GM12801 (cell line): ENCODE results near the gene NDUFA5.

Experiments
- TF ChIP-seq, protein P1 (sequence below): IDR thresholded peaks from one replicate; pipeline ENCODE4 v1.5.1; 2011; ENCODE audit warnings: control low read depth; ENCODE audit not compliant: insufficient read length; ENCODE audit errors: extremely low read depth

Gene NDUFA5

DNA sequence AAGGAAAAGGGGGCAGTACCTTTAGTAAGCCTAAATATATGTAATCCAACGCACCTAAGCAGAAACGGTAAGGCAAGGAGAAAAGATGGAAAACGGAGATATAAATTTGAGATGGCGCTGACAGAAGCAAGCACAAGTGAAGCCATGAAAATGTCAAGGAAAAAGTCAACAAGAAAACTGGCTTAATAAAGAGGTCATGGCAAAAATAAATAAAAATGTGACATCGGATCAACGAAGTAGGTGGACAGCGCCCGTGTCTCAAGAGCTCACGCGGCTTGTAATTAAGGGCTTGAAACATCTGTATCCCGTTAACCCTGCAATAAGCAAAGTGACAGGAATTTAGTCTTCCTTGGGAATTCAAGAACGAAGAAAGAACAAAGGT, 611 bp downstream of the NDUFA5 start:
- TF ChIP-seq, protein P1, sequence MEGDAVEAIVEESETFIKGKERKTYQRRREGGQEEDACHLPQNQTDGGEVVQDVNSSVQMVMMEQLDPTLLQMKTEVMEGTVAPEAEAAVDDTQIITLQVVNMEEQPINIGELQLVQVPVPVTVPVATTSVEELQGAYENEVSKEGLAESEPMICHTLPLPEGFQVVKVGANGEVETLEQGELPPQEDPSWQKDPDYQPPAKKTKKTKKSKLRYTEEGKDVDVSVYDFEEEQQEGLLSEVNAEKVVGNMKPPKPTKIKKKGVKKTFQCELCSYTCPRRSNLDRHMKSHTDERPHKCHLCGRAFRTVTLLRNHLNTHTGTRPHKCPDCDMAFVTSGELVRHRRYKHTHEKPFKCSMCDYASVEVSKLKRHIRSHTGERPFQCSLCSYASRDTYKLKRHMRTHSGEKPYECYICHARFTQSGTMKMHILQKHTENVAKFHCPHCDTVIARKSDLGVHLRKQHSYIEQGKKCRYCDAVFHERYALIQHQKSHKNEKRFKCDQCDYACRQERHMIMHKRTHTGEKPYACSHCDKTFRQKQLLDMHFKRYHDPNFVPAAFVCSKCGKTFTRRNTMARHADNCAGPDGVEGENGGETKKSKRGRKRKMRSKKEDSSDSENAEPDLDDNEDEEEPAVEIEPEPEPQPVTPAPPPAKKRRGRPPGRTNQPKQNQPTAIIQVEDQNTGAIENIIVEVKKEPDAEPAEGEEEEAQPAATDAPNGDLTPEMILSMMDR, result no peak

DNA sequence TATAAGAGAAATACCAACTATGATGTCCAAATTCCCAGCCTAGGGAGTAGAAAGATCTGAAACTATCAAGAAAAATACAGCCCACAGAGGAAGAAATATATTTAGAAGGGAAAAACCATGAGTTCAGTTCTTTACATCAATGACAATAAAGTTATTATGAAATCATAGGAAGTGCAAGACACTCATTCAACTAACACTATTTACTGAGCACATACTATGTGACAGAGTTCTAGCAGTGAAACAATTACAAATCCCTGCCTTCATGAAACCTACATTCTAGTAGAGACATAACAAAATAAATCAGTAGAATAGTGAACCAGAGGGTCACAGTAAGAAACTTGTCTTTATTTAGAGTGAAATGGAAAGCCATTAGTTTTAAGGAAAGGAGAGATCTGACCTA, 2.1 kb downstream of the NDUFA5 start:
- TF ChIP-seq, protein P1, result no peak

DNA sequence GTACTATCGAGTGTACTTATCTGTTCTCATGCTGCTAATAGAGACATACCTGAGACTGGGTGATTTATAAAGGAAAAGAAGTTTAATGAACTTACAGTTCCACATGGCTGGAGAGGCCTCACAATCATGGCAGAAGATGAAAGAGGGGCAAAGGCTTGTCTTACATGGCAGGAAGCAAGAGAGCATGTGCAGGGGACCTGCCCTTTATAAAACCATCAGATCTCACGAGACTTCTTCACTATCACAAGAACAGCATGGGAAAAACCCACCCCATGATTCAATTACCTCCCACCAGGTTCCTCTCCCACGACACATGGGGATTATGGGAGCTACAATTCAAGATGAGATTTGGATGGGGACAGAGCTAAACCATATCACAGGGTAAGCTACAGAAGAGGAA, 4.5 kb downstream of the NDUFA5 start:
- TF ChIP-seq, protein P1, result no peak

DNA sequence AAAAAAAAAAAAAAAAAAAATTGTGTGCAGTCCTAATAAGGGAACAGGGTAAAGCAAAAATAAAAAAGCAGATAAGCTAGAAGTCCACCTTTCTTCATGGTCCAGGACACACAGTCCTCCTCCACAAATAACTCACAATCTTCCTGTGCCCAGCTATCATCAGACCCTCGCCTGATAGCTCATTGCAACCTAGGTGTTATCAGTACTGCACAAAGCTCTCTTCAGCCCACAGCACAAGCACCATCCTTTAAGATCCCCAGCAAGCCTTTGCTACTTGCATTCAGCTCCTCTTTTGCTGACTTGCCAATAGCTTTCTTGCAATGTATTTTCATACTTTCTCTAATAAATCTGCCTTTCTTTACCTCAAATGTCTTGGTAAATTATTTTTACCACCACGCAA, 5.0 kb downstream of the NDUFA5 start:
- TF ChIP-seq, protein P1, result no peak

DNA sequence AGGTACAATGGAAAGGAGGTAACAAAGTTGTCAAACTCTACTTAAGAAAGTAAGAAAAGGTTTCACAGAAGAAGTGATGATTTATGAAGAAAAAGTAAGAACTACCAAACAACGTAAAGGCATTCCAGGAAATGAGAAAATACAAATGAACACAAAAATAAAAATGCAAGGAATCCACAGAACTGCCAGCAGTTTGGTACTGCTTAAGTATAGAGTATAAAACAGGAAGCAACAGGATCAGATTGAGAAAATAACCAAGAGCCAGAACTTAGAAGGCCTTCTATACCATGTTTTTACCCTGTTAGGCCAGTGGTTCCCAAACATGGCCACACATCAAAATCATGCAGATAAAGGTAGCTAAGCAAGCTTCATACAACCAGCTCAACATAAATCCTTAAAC, 9.2 kb downstream of the NDUFA5 start:
- TF ChIP-seq, protein P1, result no peak

DNA sequence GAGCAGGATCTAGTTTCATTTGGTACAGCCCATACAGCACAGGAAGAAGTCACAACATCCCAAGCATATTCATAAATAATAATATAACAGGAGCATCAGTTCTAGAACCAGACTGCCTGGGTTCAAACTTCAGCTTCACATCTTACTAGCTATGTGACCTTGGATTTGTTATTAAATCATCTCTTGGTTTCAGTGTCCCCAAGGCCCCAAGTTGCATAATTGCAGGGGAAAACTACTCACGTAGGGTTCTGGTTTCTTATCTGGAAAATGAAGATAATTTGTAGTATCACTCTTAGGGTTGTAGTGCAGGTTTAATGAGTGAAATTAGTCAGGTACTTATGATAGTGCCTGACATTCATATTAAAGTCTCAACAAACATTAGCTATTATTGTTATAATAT, 17.7 kb downstream of the NDUFA5 start:
- TF ChIP-seq, protein P1, result no peak

DNA sequence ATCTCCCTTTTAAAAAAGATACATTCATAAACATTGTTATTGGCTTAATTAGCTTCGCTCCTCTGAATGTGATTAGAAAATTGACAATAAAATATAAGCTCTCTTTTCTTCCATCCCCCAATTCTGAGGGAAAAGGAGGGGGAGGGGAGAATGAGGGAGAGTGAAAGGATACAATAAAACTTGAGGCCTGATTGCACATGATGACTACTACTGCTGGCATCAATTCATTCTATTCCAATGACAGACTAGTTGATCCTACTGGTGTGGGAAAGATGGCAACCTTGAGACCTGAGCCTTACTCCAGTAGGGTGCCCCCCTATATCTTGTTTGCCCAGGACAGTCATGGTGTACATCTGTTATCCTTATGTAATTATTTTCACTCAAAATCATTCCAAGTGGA, 18.7 kb downstream of the NDUFA5 start:
- TF ChIP-seq, protein P1, result no peak

DNA sequence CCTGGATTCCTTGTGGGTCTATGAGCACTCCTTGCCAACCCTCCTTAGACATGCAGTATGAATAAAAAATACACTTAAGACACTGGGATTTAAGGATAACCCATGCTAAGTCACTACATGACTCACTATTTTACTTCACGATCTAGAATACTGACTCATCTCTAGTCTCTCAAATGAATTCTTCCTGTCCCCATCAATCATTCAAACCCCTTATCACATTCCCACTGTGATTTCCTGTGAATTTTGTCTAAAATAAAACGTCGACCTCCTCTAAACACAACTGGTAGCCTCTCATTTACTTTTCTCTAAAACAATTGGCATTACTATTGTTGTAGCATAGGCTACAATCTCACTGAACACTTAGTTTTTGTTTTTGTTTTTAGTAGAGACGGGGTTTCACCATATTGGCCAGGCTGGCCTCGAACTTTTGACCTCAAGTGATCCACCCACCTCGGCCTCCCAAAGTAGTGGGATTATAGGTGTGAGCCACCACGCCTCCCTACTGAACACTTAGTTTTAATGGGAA, 19.4 kb downstream of the NDUFA5 start:
- TF ChIP-seq, protein P1, result no peak
